Smooth muscle cell (in vitro differentiated cells): ENCODE results near the gene NUP153. TPM values are rescaled to one million over a fixed set of nuclear protein-coding genes. Genes with fewer than 3 reads are reported as not detected.
"Not testable (repeated sequence)": the region's sequence is repeated elsewhere in the genome, so short reads cannot be mapped to it uniquely, and the experiment has no call there.

Experiments used
- DNase-seq: peaks from one replicate; lab custom pipeline; 2025; ENCODE audit not compliant: unreplicated experiment; lab: John Stamatoyannopoulos, UW
- H2AFZ ChIP-seq: fragments of 200-600 bp; sonication (generic); 2 replicates; pipeline ENCODE4 v1.6.0; 2016; ENCODE audit warnings: antibody characterized with exemption, low read depth, mild to moderate bottlenecking
- H3F3A ChIP-seq: fragments of 200-600 bp; sonication (generic); 2 replicates; pipeline ENCODE4 v1.6.0; 2017; ENCODE audit warnings: antibody characterized with exemption, low read depth
- H3K27ac ChIP-seq: fragments of 200-600 bp; sonication (generic); 2 replicates; pipeline ENCODE4 v1.5.1; 2016; ENCODE audit warnings: low read depth, mild to moderate bottlenecking
- H3K27me3 ChIP-seq: fragments of 200-600 bp; sonication (generic); 2 replicates; pipeline ENCODE4 v1.6.1; 2016; ENCODE audit warnings: low read depth, mild to moderate bottlenecking
- H3K36me3 ChIP-seq: fragments of 200-600 bp; sonication (generic); 2 replicates; pipeline ENCODE4 v1.5.1; 2016; ENCODE audit warnings: low read depth
- H3K4me1 ChIP-seq: fragments of 200-600 bp; sonication (generic); 2 replicates; pipeline ENCODE4 v1.5.1; 2016; ENCODE audit warnings: low read depth
- H3K4me2 ChIP-seq: fragments of 200-600 bp; sonication (generic); 2 replicates; pipeline ENCODE4 v1.6.0; 2016; ENCODE audit warnings: mild to moderate bottlenecking
- H3K4me3 ChIP-seq: fragments of 200-600 bp; sonication (generic); 2 replicates; pipeline ENCODE4 v1.5.1; 2016; ENCODE audit warnings: mild to moderate bottlenecking
- H3K79me2 ChIP-seq: fragments of 200-600 bp; sonication (generic); 2 replicates; pipeline ENCODE4 v1.6.0; 2016; ENCODE audit warnings: low read depth, mild to moderate bottlenecking
- H3K9ac ChIP-seq: fragments of 200-600 bp; sonication (generic); 2 replicates; pipeline ENCODE4 v1.6.0; 2016; ENCODE audit warnings: low read depth
- H3K9me3 ChIP-seq: fragments of 200-600 bp; sonication (generic); replicated peaks from 2 replicates; pipeline ENCODE4 v1.5.1; 2016; ENCODE audit warnings: low read depth
- H4K20me1 ChIP-seq: fragments of 200-600 bp; sonication (generic); 2 replicates; pipeline ENCODE4 v1.6.0; 2016; ENCODE audit warnings: low read depth
- CTCF ChIP-seq: fragments of 200-600 bp; sonication (generic); IDR thresholded peaks from 2 replicates; pipeline ENCODE4 v1.5.1; 2017; ENCODE audit warnings: borderline replicate concordance, mild to moderate bottlenecking, antibody characterized with exemption; ENCODE audit not compliant: insufficient read depth, poor library complexity, severe bottlenecking
- WGBS: methylation state at CpG from one replicate; pipeline ENCODE4 v1.1.7; 2016; ENCODE audit warnings: low lambda C conversion rate; 5-methylcytosine and 5-hydroxymethylcytosine counted together
- polyA plus RNA-seq: library from polyadenylated mRNA; unstranded; fragments of >200 nt; fragmentation: Nextera tagmentation; extraction: Ambion mirVana; gene quantifications from 2 replicates; pipeline ENCODE4 v1.2.1, GENCODE V29; 2016
- total RNA-seq: library from RNA; depleted of rRNA; stranded (reverse); fragments of >200 nt; gene quantifications from 2 replicates; pipeline ENCODE4 v1.2.3, GENCODE V29; 2014

Gene NUP153
- total and polyA plus RNA-seq, 2 experiments from 2014 or later: 9.7 to 39.4 TPM

- WGBS: 91% methylated on average over 1 of the region's 1 CpG
- Histone ChIP-seq H3K36me3 (no peaks in the 10 kb centered on the region), H3K27me3 (no peaks in the 10 kb centered on the region), H4K20me1 (no peaks in the 10 kb centered on the region), H3K4me3 (no peak overlapping the region), H3K4me2 (no peak overlapping the region), H3K79me2 (no peaks in the 10 kb centered on the region), H3K27ac (no peak overlapping the region), H2AFZ (no peak overlapping the region), H3F3A (no peaks in the 10 kb centered on the region), H3K4me1 (no peaks in the 10 kb centered on the region), H3K9ac (no peak overlapping the region), H3K9me3 (peaks cover 4% of the 10 kb centered on the region)
- DNase-seq: no peak
- no peak for TF ChIP-seq CTCF
Measured at GRCh38 chr6:17737704-17738252, 31.1 kb upstream of the NUP153 start.

- not testable (repeated sequence) for H3K4me3 ChIP-seq, H3K4me2 ChIP-seq, H3K4me1 ChIP-seq, DNase-seq, H2AFZ ChIP-seq, H3K36me3 ChIP-seq, H3K9me3 ChIP-seq, H3K27ac ChIP-seq, H3K27me3 ChIP-seq, H3F3A ChIP-seq, H3K79me2 ChIP-seq, H4K20me1 ChIP-seq, H3K9ac ChIP-seq
- 100% methylated on average over 3 of the region's 27 CpGs for WGBS
Measured at GRCh38 chr6:17735311-17735710, 28.6 kb upstream of the NUP153 start.

- WGBS: 80% methylated on average over 6 of the region's 6 CpGs
- H3K36me3 ChIP-seq: no peaks in the 10 kb centered on the region
- H3K27ac ChIP-seq: no peak overlapping the region
- H3K4me1 ChIP-seq: no peaks in the 10 kb centered on the region
- TF ChIP-seq CTCF: no peak
- DNase-seq: no peak
- H3K9ac ChIP-seq: no peak overlapping the region
- no peaks in the 10 kb centered on the region for H4K20me1 ChIP-seq
- H3K4me3 ChIP-seq: no peak overlapping the region
- no peak overlapping the region for H2AFZ ChIP-seq
- H3F3A ChIP-seq: no peaks in the 10 kb centered on the region
- H3K27me3 ChIP-seq: no peaks in the 10 kb centered on the region
- H3K4me2 ChIP-seq: no peak overlapping the region
- no peaks in the 10 kb centered on the region for H3K79me2 ChIP-seq
- H3K9me3 ChIP-seq: no peaks in the 10 kb centered on the region
Measured at GRCh38 chr6:17730078-17730704, 23.5 kb upstream of the NUP153 start.

- H3K36me3 ChIP-seq: no peaks in the 10 kb centered on the region
- no peaks in the 10 kb centered on the region for H3F3A ChIP-seq
- no peaks in the 10 kb centered on the region for H3K79me2 ChIP-seq
- H3K4me2 ChIP-seq: no peak overlapping the region
- H3K9ac ChIP-seq: no peak overlapping the region
- no peak overlapping the region for H3K27ac ChIP-seq
- H3K9me3 ChIP-seq: no peaks in the 10 kb centered on the region
- no peaks in the 10 kb centered on the region for H3K4me1 ChIP-seq
- WGBS: 87% methylated on average over 12 of the region's 12 CpGs
- H2AFZ ChIP-seq: no peak overlapping the region
- no peak overlapping the region for H3K4me3 ChIP-seq
- DNase-seq: no peak
- H3K27me3 ChIP-seq: no peaks in the 10 kb centered on the region
- no peak for TF ChIP-seq CTCF
- H4K20me1 ChIP-seq: no peaks in the 10 kb centered on the region
Measured at GRCh38 chr6:17729223-17730077, 22.7 kb upstream of the NUP153 start.
